GM12878 (cell line): Measurements from ENCODE around the gene MCM3. TPM values are rescaled to one million over a fixed set of nuclear protein-coding genes. Genes with fewer than 3 reads are reported as not detected.

Source experiments
- ATF2 ChIP-seq: IDR thresholded peaks from 2 replicates; pipeline ENCODE4 v1.6.1; 2012; ENCODE audit warnings: low read length, inconsistent platforms
- ATF7 ChIP-seq: fragments of 450-650 bp; IDR thresholded peaks from 2 replicates; pipeline ENCODE4 v1.6.1; 2016; ENCODE audit warnings: low read depth, mild to moderate bottlenecking
- BCL11A ChIP-seq: IDR thresholded peaks from 2 replicates; pipeline ENCODE4 v1.6.1; 2011; ENCODE audit warnings: low read depth, low read length
- BCLAF1 ChIP-seq: fragments of 450-650 bp; IDR thresholded peaks from 2 replicates; pipeline ENCODE4 v1.6.1; 2017; ENCODE audit warnings: antibody characterized with exemption, mild to moderate bottlenecking, moderate library complexity
- CBFB ChIP-seq: IDR thresholded peaks from 2 replicates; pipeline ENCODE4 v1.6.1; 2016; ENCODE audit warnings: antibody characterized with exemption, low read depth
- CHD1 ChIP-seq: IDR thresholded peaks from 2 replicates; pipeline ENCODE4 v1.6.1; 2012; ENCODE audit warnings: low read depth, low read length, improper control_type of control experiment
- CHD4 ChIP-seq: fragments of 200-600 bp; sonication (generic); IDR thresholded peaks from 2 replicates; pipeline ENCODE4 v1.6.1; 2016; ENCODE audit warnings: mild to moderate bottlenecking
- CREM ChIP-seq: IDR thresholded peaks from 2 replicates; pipeline ENCODE4 v1.6.1; 2014; ENCODE audit warnings: antibody characterized with exemption, low read depth
- E2F8 ChIP-seq: fragments of 450-650 bp; IDR thresholded peaks from 2 replicates; pipeline ENCODE4 v1.6.1; 2018; ENCODE audit warnings: mild to moderate bottlenecking, low read depth, moderate library complexity; ENCODE audit not compliant: partially characterized antibody
- EGR1 ChIP-seq, 2 experiments: IDR thresholded peaks; 1 replicate in 1 of 2; 2 replicates in 1 of 2; pipeline ENCODE4 v1.6.1; 2011 to 2012; ENCODE audit warnings: low read depth in 2 of 2, low read length in 2 of 2, borderline replicate concordance in 1 of 2, mild to moderate bottlenecking in 1 of 2, moderate library complexity in 1 of 2
- EP300 ChIP-seq, 2 experiments: fragments of 150-350 bp in 1 of 2; IDR thresholded peaks; 2 replicates each; pipeline ENCODE4 v1.6.1; 2011 to 2012; ENCODE audit warnings: low read depth in 2 of 2, low read length in 2 of 2, borderline replicate concordance in 1 of 2, improper control_type of control experiment in 1 of 2, inconsistent platforms in 1 of 2; ENCODE audit not compliant: control insufficient read depth in 1 of 2
- ETV6 ChIP-seq, 2 experiments: fragments of 450-650 bp in 1 of 2; IDR thresholded peaks in 1 of 2; conservative IDR thresholded peaks in 1 of 2; 2 replicates each; pipeline ENCODE4 v1.6.1; 2014; ENCODE audit warnings: antibody characterized with exemption in 1 of 2, borderline replicate concordance in 1 of 2, low read depth in 1 of 2, mild to moderate bottlenecking in 1 of 2, moderate library complexity in 1 of 2
- EZH2 ChIP-seq: IDR thresholded peaks from 2 replicates; pipeline ENCODE4 v1.6.1; 2012; ENCODE audit warnings: low read depth, mild to moderate bottlenecking, control low read depth, inconsistent platforms, low read length, borderline replicate concordance; ENCODE audit not compliant: control insufficient read depth
- FOS ChIP-seq: IDR thresholded peaks from 3 replicates; pipeline ENCODE4 v1.6.1; 2011; ENCODE audit warnings: borderline replicate concordance; ENCODE audit not compliant: insufficient read length; ENCODE audit errors: extremely low read depth
- FOXK2 ChIP-seq: fragments of 450-650 bp; IDR thresholded peaks from 2 replicates; pipeline ENCODE4 v1.6.1; 2017; ENCODE audit warnings: mild to moderate bottlenecking, moderate library complexity
- GABPA ChIP-seq: IDR thresholded peaks from 2 replicates; pipeline ENCODE4 v1.6.1; 2014; ENCODE audit warnings: antibody characterized with exemption, low read depth, mild to moderate bottlenecking, inconsistent platforms
- HDAC2 ChIP-seq: fragments of 200-600 bp; sonication (generic); IDR thresholded peaks from 2 replicates; pipeline ENCODE4 v1.6.1; 2017
- HDAC6 ChIP-seq: fragments of 200-600 bp; sonication (generic); IDR thresholded peaks from one replicate; pipeline ENCODE4 v1.8.0; 2017; ENCODE audit warnings: antibody characterized with exemption; ENCODE audit not compliant: unreplicated experiment
- IKZF1 ChIP-seq: fragments of 450-650 bp; conservative IDR thresholded peaks from 2 replicates; pipeline ENCODE4 v1.6.1; 2017; ENCODE audit warnings: antibody characterized with exemption, mild to moderate bottlenecking
- NFYA ChIP-seq: IDR thresholded peaks from 2 replicates; pipeline ENCODE4 v1.6.1; 2011; ENCODE audit warnings: low read depth, mild to moderate bottlenecking, low read length, improper control_type of control experiment, borderline replicate concordance
- NR2F1 ChIP-seq: fragments of 450-650 bp; conservative IDR thresholded peaks from 2 replicates; pipeline ENCODE4 v1.6.1; 2017; ENCODE audit warnings: mild to moderate bottlenecking
- POLR2AphosphoS2 ChIP-seq: IDR thresholded peaks from 2 replicates; pipeline ENCODE4 v1.6.1; 2011; ENCODE audit warnings: low read depth, mild to moderate bottlenecking, low read length, improper control_type of control experiment, moderate library complexity
- RB1 ChIP-seq: fragments of 450-650 bp; formaldehyde crosslinking; IDR thresholded peaks from 2 replicates; pipeline ENCODE4 v1.6.1; 2017; ENCODE audit warnings: mild to moderate bottlenecking, borderline replicate concordance
- TCF3 ChIP-seq: IDR thresholded peaks from 2 replicates; pipeline ENCODE4 v1.6.1; 2012; ENCODE audit warnings: low read depth, mild to moderate bottlenecking, low read length, borderline replicate concordance; ENCODE audit not compliant: insufficient read depth
- YY1 ChIP-seq: IDR thresholded peaks from 2 replicates; pipeline ENCODE4 v1.6.1; 2011; ENCODE audit warnings: low read depth, mild to moderate bottlenecking, low read length
- ZBED1 ChIP-seq: IDR thresholded peaks from 2 replicates; pipeline ENCODE4 v1.6.1; 2016; ENCODE audit warnings: borderline replicate concordance
- polyA plus RNA-seq, 11 experiments: library from polyadenylated mRNA; depleted of rRNA in 4 of 11; unstranded in 6 of 11; stranded (reverse) in 5 of 11; fragments of >200 nt; fragmentation: Nextera tagmentation in 4 of 11; fragmentation: Illumina TruSeq in 1 of 11; extraction: Ambion mirVana in 4 of 11; extraction: Trizol in 1 of 11; gene quantifications; 1 replicate in 1 of 11; 2 replicates in 10 of 11; pipeline versions ENCODE4 v1.2.1 to v1.2.3, GENCODE V29; 2011 to 2016; ENCODE audit warnings: inconsistent platforms in 2 of 11, missing spikeins in 2 of 11, low read depth in 1 of 11
- total RNA-seq, 4 experiments: library from RNA; depleted of rRNA in 3 of 4; stranded (reverse); fragments of >200 nt in 3 of 4; fragmentation: Illumina TruSeq in 1 of 4; extraction: Trizol in 1 of 4; gene quantifications; 2 replicates each; pipeline versions ENCODE4 v1.2.1 to v1.2.3, GENCODE V29; 2013 to 2021

MCM3 gene
- total and polyA plus RNA-seq, 10 of the 15 experiments (the other 5 are each of a cell fraction or from before 2014, with no cell fraction given): 74.1 to 265 (median 214) TPM

GRCh38 chr6:52227495-52227894 is 57.0 kb downstream of the MCM3 start (continued):
- TF ChIP-seq E2F8: no peak
- TF ChIP-seq ATF7: peak; percentile 82
- TF ChIP-seq FOS: no peak
- peak in 1 of 2 experiments; percentile 54; a peak in 1 of 3 replicates for TF ChIP-seq EGR1 (IDR thresholded peaks at IDR 0.05; ENCODE audit: borderline replicate concordance in 1 of 2, low read depth in 2 of 2, low read length in 2 of 2)
- TF ChIP-seq EP300 (IDR thresholded peaks at IDR 0.05; ENCODE audit: borderline replicate concordance in 1 of 2, control insufficient read depth in 1 of 2, low read depth in 2 of 2, low read length in 2 of 2): peak; percentile 72 to 93; a peak in 3 of 4 replicates
- peak; percentile 98 for TF ChIP-seq BCL11A
- no peak for TF ChIP-seq BCLAF1
- no peak for TF ChIP-seq CHD1
- peak; percentile 53 for TF ChIP-seq GABPA
- TF ChIP-seq CHD4: no peak
- peak; percentile 97 for TF ChIP-seq ATF2
- TF ChIP-seq ZBED1: peak; percentile 85; the same call in 1 of the 2 replicates
- peak; percentile 80; the same call in 1 of the 2 replicates for TF ChIP-seq CBFB
- peak; percentile 90 for TF ChIP-seq CREM
- peak; percentile 79 for TF ChIP-seq NR2F1
- TF ChIP-seq ETV6 (conservative IDR thresholded peaks at IDR 0.05 in 1 of 2, IDR thresholded peaks at IDR 0.05 in 1 of 2; ENCODE audit: borderline replicate concordance in 1 of 2, low read depth in 1 of 2): peak in 1 of 2 experiments; percentile 96; a peak in 2 of 4 replicates
- TF ChIP-seq HDAC6: no peak
- TF ChIP-seq YY1: peak; percentile 66
- TF ChIP-seq HDAC2: no peak
- peak; percentile 83 for TF ChIP-seq TCF3
- no peak for TF ChIP-seq RB1
- TF ChIP-seq EZH2: no peak
- TF ChIP-seq NFYA: no peak
- TF ChIP-seq FOXK2: no peak
- TF ChIP-seq IKZF1: peak; percentile 90
- no peak for TF ChIP-seq POLR2AphosphoS2
